Panc1 (cell line): ENCODE measurements around the gene RAB11FIP3. TPM values are rescaled to one million over a fixed set of nuclear protein-coding genes. Genes with fewer than 3 reads are reported as not detected.
A peak's percentile ranks its signal among the peaks of the same experiment; 100 is the strongest.

Source experiments
- ATAC-seq: fragments of 200-7000 bp; cut with Tn5 transposase; 2 replicates; pipeline ENCODE4 v1.9.1; 2020; ENCODE audit warnings: mild to moderate bottlenecking, moderate library complexity
- BruUV-seq: library from RNA; stranded (reverse); fragments of 400-500 nt; replicated peaks from 2 replicates; lab custom pipeline; 2021; lab: Mats Ljungman, UMichigan
- CTCF ChIA-PET: fragments of 300-600 bp; sonication (Branson Sonifier 250); formaldehyde crosslinking; loops from one replicate; lab custom pipeline; 2022; ENCODE audit warnings: antibody characterized with exemption; lab: Charles Lee
- POLR2A ChIA-PET: fragments of 300-600 bp; sonication (Branson Sonifier 250); formaldehyde crosslinking; loops from one replicate; lab custom pipeline; 2022; ENCODE audit warnings: antibody characterized with exemption; lab: Charles Lee
- DNase-seq: peaks from one replicate; pipeline ENCODE4 v3.0.0-alpha.2; 2010; ENCODE audit warnings: low read depth, low spot score
- H3K27ac ChIP-seq: 2 replicates; pipeline ENCODE4 v1.5.1; 2011; ENCODE audit warnings: mild to moderate bottlenecking, low read length, inconsistent platforms
- H3K27me3 ChIP-seq: fragments of 200-500 bp; sonication (Bioruptor generic); 2 replicates; pipeline ENCODE4 v1.6.0; 2014; ENCODE audit warnings: low read length, inconsistent platforms; ENCODE audit not compliant: control insufficient read depth, insufficient read depth
- H3K36me3 ChIP-seq: fragments of 200-500 bp; sonication (Bioruptor generic); 2 replicates; pipeline ENCODE4 v1.5.1; 2014; ENCODE audit warnings: inconsistent platforms, mild to moderate bottlenecking, low read length, moderate library complexity; ENCODE audit not compliant: control insufficient read depth, insufficient read depth
- H3K4me1 ChIP-seq: 2 replicates; pipeline ENCODE4 v1.5.1; 2011; ENCODE audit warnings: inconsistent platforms, mild to moderate bottlenecking, low read length, moderate library complexity; ENCODE audit not compliant: control insufficient read depth, insufficient read depth
- H3K4me3 ChIP-seq, 2 experiments: 2 replicates each; pipeline ENCODE4 v1.5.1; 2011 to 2012; ENCODE audit warnings: low read depth in 2 of 2, low read length in 2 of 2, mild to moderate bottlenecking in 2 of 2, inconsistent platforms in 1 of 2, moderate library complexity in 1 of 2
- H3K9me3 ChIP-seq: fragments of 200-500 bp; sonication (Bioruptor generic); 2 replicates; pipeline ENCODE4 v1.5.1; 2014; ENCODE audit warnings: low read depth, mild to moderate bottlenecking, inconsistent platforms, low read length, moderate library complexity; ENCODE audit not compliant: control insufficient read depth, insufficient read depth
- POLR2AphosphoS5 ChIP-seq: IDR thresholded peaks from 2 replicates; pipeline ENCODE4 v1.6.1; 2012; ENCODE audit warnings: mild to moderate bottlenecking, low read depth, low read length, moderate library complexity
- SIN3A ChIP-seq: IDR thresholded peaks from 2 replicates; pipeline ENCODE4 v1.6.1; 2012; ENCODE audit warnings: low read depth, mild to moderate bottlenecking, low read length, moderate library complexity, borderline replicate concordance; ENCODE audit not compliant: insufficient read depth
- TCF7L2 ChIP-seq: IDR thresholded peaks from 2 replicates; pipeline ENCODE4 v1.6.1; 2011; ENCODE audit warnings: mild to moderate bottlenecking, low read depth, low read length, inconsistent platforms
- in situ Hi-C: cut with HindIII; loops from 2 replicates; pipeline ENCODE4 v1.10.0; 2016; ENCODE audit warnings: low sequenced_read_pairs, low pct_unique_long_range_greater_than_20kb
- intact Hi-C: fragments of 100-400 bp; cut with micrococcal nuclease; formaldehyde crosslinking; loops from one replicate; pipeline ENCODE4 v1.10.0; 2022; ENCODE audit not compliant: unreplicated experiment
- total RNA-seq: library from RNA; stranded (reverse); gene quantifications from one replicate; pipeline ENCODE4 v1.2.1, GENCODE V29; 2021; ENCODE audit not compliant: unreplicated experiment
- TF ChIP-seq, protein P1 (sequence below): fragments of 450-650 bp; IDR thresholded peaks from 2 replicates; pipeline ENCODE4 v1.5.1; 2017; ENCODE audit warnings: mild to moderate bottlenecking
- TF ChIP-seq, protein P2 (sequence below), 2 experiments: IDR thresholded peaks; 2 replicates each; pipeline ENCODE4 v1.6.1; 2011 to 2012; ENCODE audit warnings: low read depth in 2 of 2, control low read depth in 1 of 2, low read length in 1 of 2, mild to moderate bottlenecking in 1 of 2, moderate library complexity in 1 of 2; ENCODE audit not compliant: insufficient read depth in 1 of 2

The RAB11FIP3 gene
- total RNA-seq, 1 experiment from 2014 or later = 57.3 TPM

- Histone ChIP-seq H3K9me3 (no peaks in the 10 kb centered on the region), H3K27ac (peak overlapping the region; percentile 54), H3K4me1 (peaks cover 38% of the 10 kb centered on the region), H3K27me3 (no peaks in the 10 kb centered on the region), H3K4me3 (no peak overlapping the region), H3K36me3 (no peaks in the 10 kb centered on the region)
- CTCF ChIA-PET = no interaction called here
- peak; percentile 43 for ATAC-seq
- no TSS peak for BruUV-seq
- intact Hi-C loops = no loop called here
- TF ChIP-seq, protein P1, sequence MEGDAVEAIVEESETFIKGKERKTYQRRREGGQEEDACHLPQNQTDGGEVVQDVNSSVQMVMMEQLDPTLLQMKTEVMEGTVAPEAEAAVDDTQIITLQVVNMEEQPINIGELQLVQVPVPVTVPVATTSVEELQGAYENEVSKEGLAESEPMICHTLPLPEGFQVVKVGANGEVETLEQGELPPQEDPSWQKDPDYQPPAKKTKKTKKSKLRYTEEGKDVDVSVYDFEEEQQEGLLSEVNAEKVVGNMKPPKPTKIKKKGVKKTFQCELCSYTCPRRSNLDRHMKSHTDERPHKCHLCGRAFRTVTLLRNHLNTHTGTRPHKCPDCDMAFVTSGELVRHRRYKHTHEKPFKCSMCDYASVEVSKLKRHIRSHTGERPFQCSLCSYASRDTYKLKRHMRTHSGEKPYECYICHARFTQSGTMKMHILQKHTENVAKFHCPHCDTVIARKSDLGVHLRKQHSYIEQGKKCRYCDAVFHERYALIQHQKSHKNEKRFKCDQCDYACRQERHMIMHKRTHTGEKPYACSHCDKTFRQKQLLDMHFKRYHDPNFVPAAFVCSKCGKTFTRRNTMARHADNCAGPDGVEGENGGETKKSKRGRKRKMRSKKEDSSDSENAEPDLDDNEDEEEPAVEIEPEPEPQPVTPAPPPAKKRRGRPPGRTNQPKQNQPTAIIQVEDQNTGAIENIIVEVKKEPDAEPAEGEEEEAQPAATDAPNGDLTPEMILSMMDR = no peak
- TF ChIP-seq POLR2AphosphoS5 = no peak
- POLR2A ChIA-PET = no interaction called here
- no peak for DNase-seq
- in situ Hi-C loops = no loop called here
Observed at GRCh38 chr16:533391-534123, 108.1 kb downstream of the RAB11FIP3 start.

DNA sequence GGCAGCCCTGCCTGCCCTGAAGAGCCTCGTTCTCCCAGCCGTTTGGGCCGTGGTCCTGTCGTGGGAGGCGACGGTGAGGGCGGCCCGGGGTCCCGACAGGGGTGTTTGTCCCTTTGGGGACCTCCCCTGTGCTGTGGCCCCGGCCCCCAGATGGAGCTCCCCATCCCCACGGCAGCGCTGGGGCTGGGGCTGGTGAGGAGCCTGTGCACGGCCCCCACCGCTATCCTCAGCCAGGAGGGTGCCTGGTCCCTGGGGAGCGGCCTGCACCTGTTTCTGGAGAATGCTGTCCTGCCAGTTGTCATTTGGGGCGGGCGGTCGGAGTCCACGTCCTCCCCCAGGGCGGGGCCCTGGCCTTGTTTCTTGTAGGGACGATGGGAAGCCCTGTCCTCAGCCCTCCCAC lies 108.7 kb downstream of the RAB11FIP3 start:
- intact Hi-C loops = no loop called here
- no peak overlapping the region for H3K4me3 ChIP-seq
- no peaks in the 10 kb centered on the region for H3K27me3 ChIP-seq
- DNase-seq = no peak
- peaks cover 37% of the 10 kb centered on the region for H3K4me1 ChIP-seq
- no peaks in the 10 kb centered on the region for H3K9me3 ChIP-seq
- no peak overlapping the region for H3K27ac ChIP-seq
- TF ChIP-seq, protein P2, sequence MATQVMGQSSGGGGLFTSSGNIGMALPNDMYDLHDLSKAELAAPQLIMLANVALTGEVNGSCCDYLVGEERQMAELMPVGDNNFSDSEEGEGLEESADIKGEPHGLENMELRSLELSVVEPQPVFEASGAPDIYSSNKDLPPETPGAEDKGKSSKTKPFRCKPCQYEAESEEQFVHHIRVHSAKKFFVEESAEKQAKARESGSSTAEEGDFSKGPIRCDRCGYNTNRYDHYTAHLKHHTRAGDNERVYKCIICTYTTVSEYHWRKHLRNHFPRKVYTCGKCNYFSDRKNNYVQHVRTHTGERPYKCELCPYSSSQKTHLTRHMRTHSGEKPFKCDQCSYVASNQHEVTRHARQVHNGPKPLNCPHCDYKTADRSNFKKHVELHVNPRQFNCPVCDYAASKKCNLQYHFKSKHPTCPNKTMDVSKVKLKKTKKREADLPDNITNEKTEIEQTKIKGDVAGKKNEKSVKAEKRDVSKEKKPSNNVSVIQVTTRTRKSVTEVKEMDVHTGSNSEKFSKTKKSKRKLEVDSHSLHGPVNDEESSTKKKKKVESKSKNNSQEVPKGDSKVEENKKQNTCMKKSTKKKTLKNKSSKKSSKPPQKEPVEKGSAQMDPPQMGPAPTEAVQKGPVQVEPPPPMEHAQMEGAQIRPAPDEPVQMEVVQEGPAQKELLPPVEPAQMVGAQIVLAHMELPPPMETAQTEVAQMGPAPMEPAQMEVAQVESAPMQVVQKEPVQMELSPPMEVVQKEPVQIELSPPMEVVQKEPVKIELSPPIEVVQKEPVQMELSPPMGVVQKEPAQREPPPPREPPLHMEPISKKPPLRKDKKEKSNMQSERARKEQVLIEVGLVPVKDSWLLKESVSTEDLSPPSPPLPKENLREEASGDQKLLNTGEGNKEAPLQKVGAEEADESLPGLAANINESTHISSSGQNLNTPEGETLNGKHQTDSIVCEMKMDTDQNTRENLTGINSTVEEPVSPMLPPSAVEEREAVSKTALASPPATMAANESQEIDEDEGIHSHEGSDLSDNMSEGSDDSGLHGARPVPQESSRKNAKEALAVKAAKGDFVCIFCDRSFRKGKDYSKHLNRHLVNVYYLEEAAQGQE (IDR thresholded peaks at IDR 0.05; ENCODE audit: insufficient read depth in 1 of 2, low read depth in 2 of 2, low read length in 1 of 2) = no peak
- TF ChIP-seq POLR2AphosphoS5 (no peak), TCF7L2 (no peak)
- BruUV-seq = no TSS peak
- ATAC-seq = no peak
- POLR2A ChIA-PET = no interaction called here
- in situ Hi-C loops = no loop called here
- CTCF ChIA-PET = no interaction called here
- H3K36me3 ChIP-seq = no peaks in the 10 kb centered on the region

GRCh38 chr16:534856-535445 lies 109.5 kb downstream of the RAB11FIP3 start:
- POLR2A ChIA-PET = no interaction called here
- H3K36me3 ChIP-seq = no peaks in the 10 kb centered on the region
- no TSS peak for BruUV-seq
- H3K4me1 ChIP-seq = peaks cover 31% of the 10 kb centered on the region
- TF ChIP-seq, protein P1 = no peak
- TF ChIP-seq, protein P2 (IDR thresholded peaks at IDR 0.05; ENCODE audit: insufficient read depth in 1 of 2, low read depth in 2 of 2, low read length in 1 of 2) = no peak
- TF ChIP-seq POLR2AphosphoS5 (no peak), SIN3A (no peak), TCF7L2 (no peak)
- no peaks in the 10 kb centered on the region for H3K27me3 ChIP-seq
- ATAC-seq = peak; percentile 67
- H3K9me3 ChIP-seq = no peaks in the 10 kb centered on the region
- DNase-seq = no peak
- no peak overlapping the region for H3K4me3 ChIP-seq
- intact Hi-C loops (no loop called here), in situ Hi-C loops (no loop called here)
- CTCF ChIA-PET = no interaction called here
- 0 out of 2 replicates have a peak overlapping the region, but pooled peaks have one; percentile 51 for H3K27ac ChIP-seq
